ENCODE data around the gene GALR1.

Gene GALR1

DNA sequence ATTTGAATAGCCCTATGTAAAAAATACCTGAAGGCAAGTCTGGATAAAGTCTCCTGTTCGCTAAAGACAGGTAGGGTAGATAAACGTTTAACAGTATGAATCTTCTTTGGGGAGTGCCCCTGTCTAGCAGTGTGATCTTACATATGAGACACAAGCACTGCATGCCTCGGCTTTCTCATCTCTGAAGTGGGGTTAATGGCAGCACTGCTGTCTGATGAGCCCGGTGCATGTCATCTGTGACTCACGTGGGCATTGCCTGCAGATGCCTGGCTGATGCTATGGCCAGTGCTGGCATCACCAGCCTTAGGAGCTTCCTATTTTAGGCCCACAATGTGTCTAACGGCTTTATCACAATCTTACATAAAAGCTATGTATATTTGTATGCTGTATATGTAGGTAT lies 50.1 kb downstream of the GALR1 start:
- no peaks in the 10 kb centered on the region for H3K36me3 ChIP-seq (ENCODE audit: insufficient read depth, low read length)
- H3K27me3 ChIP-seq (ENCODE audit: insufficient read depth, low read length, poor library complexity): no peaks in the 10 kb centered on the region
- DNase-seq (no peak), ATAC-seq (ENCODE audit: insufficient read depth, low read depth) (no peak)
- no peak overlapping the region for H2AFZ ChIP-seq (ENCODE audit: low read depth, low read length)
- no peak overlapping the region for H3K9ac ChIP-seq (ENCODE audit: low read depth, low read length)
- H3K4me1 ChIP-seq (ENCODE audit: insufficient read depth, low read length): no peaks in the 10 kb centered on the region
- H3K4me2 ChIP-seq (ENCODE audit: insufficient read depth, low read length): no peak overlapping the region
- H3K4me3 ChIP-seq (ENCODE audit: low read depth in 1 of 2, low read length in 2 of 2): no peak overlapping the region
- H3K9me3 ChIP-seq (ENCODE audit: insufficient read depth, low read length, severe bottlenecking): no peaks in the 10 kb centered on the region
- no peak for TF ChIP-seq EZH2 (IDR thresholded peaks at IDR 0.05; ENCODE audit: borderline replicate concordance, low read depth, low read length, severe bottlenecking)
- no peaks in the 10 kb centered on the region for H4K20me1 ChIP-seq (ENCODE audit: insufficient read depth, low read length)
- no peak overlapping the region for H3K27ac ChIP-seq (ENCODE audit: low read length)
- no peaks in the 10 kb centered on the region for H3K79me2 ChIP-seq (ENCODE audit: insufficient read depth, low read length)

DNA sequence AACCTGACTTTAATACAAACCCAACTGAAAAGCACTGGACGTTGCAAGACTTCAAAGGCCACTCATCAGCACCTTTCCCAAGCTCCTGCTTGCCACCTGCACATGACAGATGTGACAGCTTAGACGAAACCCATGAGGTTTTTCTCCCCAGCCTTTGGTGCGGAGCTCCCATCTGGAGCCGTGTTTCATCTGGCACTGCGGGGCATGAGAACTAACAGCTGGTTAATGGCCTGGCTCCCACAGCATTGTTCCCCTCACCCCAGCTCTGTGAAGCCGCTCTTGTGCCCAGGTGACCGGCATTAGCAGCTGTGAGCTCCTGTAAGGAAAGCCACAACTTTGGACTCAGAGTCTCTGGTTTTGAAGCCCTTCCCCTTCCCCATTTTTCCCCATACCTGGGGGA lies 50.9 kb downstream of the GALR1 start:
- Histone ChIP-seq H3K27ac (ENCODE audit: low read length) (no peak overlapping the region), H4K20me1 (ENCODE audit: insufficient read depth, low read length) (no peaks in the 10 kb centered on the region), H3K9ac (ENCODE audit: low read depth, low read length) (no peak overlapping the region), H3K4me3 (ENCODE audit: low read depth in 1 of 2, low read length in 2 of 2) (no peak overlapping the region), H3K36me3 (ENCODE audit: insufficient read depth, low read length) (no peaks in the 10 kb centered on the region), H3K4me1 (ENCODE audit: insufficient read depth, low read length) (no peaks in the 10 kb centered on the region), H3K4me2 (ENCODE audit: insufficient read depth, low read length) (no peak overlapping the region), H3K27me3 (ENCODE audit: insufficient read depth, low read length, poor library complexity) (no peaks in the 10 kb centered on the region), H3K79me2 (ENCODE audit: insufficient read depth, low read length) (no peaks in the 10 kb centered on the region), H2AFZ (ENCODE audit: low read depth, low read length) (no peak overlapping the region), H3K9me3 (ENCODE audit: insufficient read depth, low read length, severe bottlenecking) (no peaks in the 10 kb centered on the region)
- ATAC-seq (ENCODE audit: insufficient read depth, low read depth): no peak
- TF ChIP-seq, protein P1, sequence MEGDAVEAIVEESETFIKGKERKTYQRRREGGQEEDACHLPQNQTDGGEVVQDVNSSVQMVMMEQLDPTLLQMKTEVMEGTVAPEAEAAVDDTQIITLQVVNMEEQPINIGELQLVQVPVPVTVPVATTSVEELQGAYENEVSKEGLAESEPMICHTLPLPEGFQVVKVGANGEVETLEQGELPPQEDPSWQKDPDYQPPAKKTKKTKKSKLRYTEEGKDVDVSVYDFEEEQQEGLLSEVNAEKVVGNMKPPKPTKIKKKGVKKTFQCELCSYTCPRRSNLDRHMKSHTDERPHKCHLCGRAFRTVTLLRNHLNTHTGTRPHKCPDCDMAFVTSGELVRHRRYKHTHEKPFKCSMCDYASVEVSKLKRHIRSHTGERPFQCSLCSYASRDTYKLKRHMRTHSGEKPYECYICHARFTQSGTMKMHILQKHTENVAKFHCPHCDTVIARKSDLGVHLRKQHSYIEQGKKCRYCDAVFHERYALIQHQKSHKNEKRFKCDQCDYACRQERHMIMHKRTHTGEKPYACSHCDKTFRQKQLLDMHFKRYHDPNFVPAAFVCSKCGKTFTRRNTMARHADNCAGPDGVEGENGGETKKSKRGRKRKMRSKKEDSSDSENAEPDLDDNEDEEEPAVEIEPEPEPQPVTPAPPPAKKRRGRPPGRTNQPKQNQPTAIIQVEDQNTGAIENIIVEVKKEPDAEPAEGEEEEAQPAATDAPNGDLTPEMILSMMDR (IDR thresholded peaks at IDR 0.05; ENCODE audit: borderline replicate concordance, extremely low read depth, low read length, poor library complexity, severe bottlenecking): no peak
- no peak for TF ChIP-seq EZH2 (IDR thresholded peaks at IDR 0.05; ENCODE audit: borderline replicate concordance, low read depth, low read length, severe bottlenecking)
- DNase-seq: no peak

DNA sequence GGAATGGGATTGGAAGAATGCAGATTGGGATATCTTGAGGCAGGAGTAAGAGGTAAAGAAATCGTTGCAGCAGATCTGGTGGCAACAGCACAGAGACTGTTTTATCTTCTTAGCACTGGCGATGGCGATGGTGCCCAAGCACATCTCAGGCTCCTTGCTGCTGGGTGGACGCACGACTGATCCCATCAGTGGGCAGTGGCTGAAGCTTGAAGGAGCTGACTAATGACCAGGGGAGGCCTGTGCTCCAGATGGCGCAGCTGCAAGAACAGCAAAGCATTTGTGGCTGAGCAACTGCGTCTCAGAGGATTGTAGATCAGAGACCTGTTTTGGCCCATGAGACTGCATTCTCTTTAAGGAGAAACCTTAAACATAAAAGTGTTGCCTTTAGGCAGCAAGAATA lies 54.6 kb downstream of the GALR1 start:
- Histone ChIP-seq H3K4me2 (ENCODE audit: insufficient read depth, low read length) (no peak overlapping the region), H3K4me3 (ENCODE audit: low read depth in 1 of 2, low read length in 2 of 2) (no peak overlapping the region), H4K20me1 (ENCODE audit: insufficient read depth, low read length) (no peaks in the 10 kb centered on the region), H3K9ac (ENCODE audit: low read depth, low read length) (no peak overlapping the region), H3K36me3 (ENCODE audit: insufficient read depth, low read length) (no peaks in the 10 kb centered on the region), H3K9me3 (ENCODE audit: insufficient read depth, low read length, severe bottlenecking) (no peaks in the 10 kb centered on the region), H3K4me1 (ENCODE audit: insufficient read depth, low read length) (no peaks in the 10 kb centered on the region), H3K79me2 (ENCODE audit: insufficient read depth, low read length) (no peaks in the 10 kb centered on the region), H3K27me3 (ENCODE audit: insufficient read depth, low read length, poor library complexity) (no peaks in the 10 kb centered on the region), H2AFZ (ENCODE audit: low read depth, low read length) (no peak overlapping the region), H3K27ac (ENCODE audit: low read length) (no peak overlapping the region)
- TF ChIP-seq, protein P1 (IDR thresholded peaks at IDR 0.05; ENCODE audit: borderline replicate concordance, extremely low read depth, low read length, poor library complexity, severe bottlenecking): no peak
- no peak for TF ChIP-seq EZH2 (IDR thresholded peaks at IDR 0.05; ENCODE audit: borderline replicate concordance, low read depth, low read length, severe bottlenecking)
- DNase-seq (no peak), ATAC-seq (ENCODE audit: insufficient read depth, low read depth) (no peak)

DNA sequence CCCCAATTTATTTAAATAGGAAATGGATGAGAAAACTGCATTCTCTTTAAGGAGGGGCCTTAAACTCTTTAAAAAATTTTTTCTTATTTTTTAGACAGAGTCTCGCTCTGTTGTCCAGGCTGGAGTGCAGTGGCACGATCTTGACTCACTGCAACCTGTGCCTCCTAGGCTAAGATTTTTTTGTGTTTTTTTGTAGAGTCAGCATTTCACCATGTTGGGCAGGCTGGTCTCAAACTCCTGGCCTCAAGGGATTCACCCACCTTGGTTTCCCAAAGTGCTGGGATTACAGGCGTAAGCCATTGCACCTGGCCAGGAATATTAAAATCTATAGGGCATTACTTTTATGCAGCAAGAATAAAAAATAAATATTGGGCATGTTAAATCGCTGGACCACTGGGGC lies 56.0 kb downstream of the GALR1 start:
- Histone ChIP-seq H3K4me2 (ENCODE audit: insufficient read depth, low read length) (no peak overlapping the region), H3K79me2 (ENCODE audit: insufficient read depth, low read length) (no peaks in the 10 kb centered on the region), H3K27ac (ENCODE audit: low read length) (no peak overlapping the region), H3K4me1 (ENCODE audit: insufficient read depth, low read length) (no peaks in the 10 kb centered on the region), H4K20me1 (ENCODE audit: insufficient read depth, low read length) (no peaks in the 10 kb centered on the region), H3K9ac (ENCODE audit: low read depth, low read length) (no peak overlapping the region), H3K27me3 (ENCODE audit: insufficient read depth, low read length, poor library complexity) (no peaks in the 10 kb centered on the region), H3K36me3 (ENCODE audit: insufficient read depth, low read length) (no peaks in the 10 kb centered on the region), H3K4me3 (ENCODE audit: low read depth in 1 of 2, low read length in 2 of 2) (no peak overlapping the region), H3K9me3 (ENCODE audit: insufficient read depth, low read length, severe bottlenecking) (no peaks in the 10 kb centered on the region), H2AFZ (ENCODE audit: low read depth, low read length) (no peak overlapping the region)
- DNase-seq (no peak), ATAC-seq (ENCODE audit: insufficient read depth, low read depth) (no peak)
- TF ChIP-seq, protein P1 (IDR thresholded peaks at IDR 0.05; ENCODE audit: borderline replicate concordance, extremely low read depth, low read length, poor library complexity, severe bottlenecking): no peak
- no peak for TF ChIP-seq EZH2 (IDR thresholded peaks at IDR 0.05; ENCODE audit: borderline replicate concordance, low read depth, low read length, severe bottlenecking)
